Measurements from ENCODE around the gene KAT7.

The KAT7 gene

DNA sequence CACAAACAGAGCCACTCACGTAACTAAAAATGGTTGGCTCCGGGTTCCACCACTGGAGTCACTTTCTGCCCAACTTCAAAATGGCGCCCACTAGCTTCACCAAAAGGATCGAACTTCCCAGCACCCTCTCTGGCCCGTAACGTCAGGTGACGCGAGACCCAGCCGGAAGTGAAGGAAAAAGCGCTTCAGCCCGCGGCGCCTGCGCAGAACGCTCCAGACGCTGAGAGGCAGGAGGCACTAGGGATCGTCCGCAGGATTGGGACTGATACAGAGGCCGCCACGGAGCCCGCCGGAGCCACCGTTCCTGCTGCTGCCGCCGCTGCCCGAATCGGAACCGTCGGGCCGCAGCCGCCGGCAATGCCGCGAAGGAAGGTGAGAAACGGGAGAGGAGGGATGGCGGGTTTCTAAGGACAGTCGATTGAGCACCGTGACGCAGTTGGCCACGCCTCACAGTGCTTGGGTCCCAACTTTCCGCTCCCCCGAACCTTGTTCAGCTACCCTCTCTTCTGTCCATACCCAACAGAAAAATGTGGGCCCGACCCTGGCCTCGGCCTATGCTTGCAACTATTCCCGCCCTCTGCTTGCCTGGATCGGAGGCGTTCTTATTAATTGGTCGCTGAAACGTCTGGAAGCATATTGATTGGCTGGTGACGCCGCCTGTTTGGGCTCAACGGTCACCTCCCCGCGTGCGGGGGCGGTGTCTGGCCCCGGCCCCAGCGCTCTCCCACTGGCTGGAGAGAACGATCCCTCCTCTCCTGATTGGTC, at the start of gene KAT7:
TSS of gene KAT7 (plus strand) at position 204 of the 765 bp plus-strand sequence. CDS start at position 358, 154 bp downstream.
- Histone ChIP-seq H3K4me3 (ENCODE audit: low read depth, low read length) (peak within 1 kb of the TSS; percentile 100), H3K36me3 (replicated peaks) (peaks cover 15% of the 10 kb centered on the region), H3K27ac (peak within 1 kb of the TSS; percentile 96), H3K27me3 (replicated peaks) (no peaks in the 10 kb centered on the region)
- peak; percentile 99 for DNase-seq
- TF ChIP-seq, protein P1, sequence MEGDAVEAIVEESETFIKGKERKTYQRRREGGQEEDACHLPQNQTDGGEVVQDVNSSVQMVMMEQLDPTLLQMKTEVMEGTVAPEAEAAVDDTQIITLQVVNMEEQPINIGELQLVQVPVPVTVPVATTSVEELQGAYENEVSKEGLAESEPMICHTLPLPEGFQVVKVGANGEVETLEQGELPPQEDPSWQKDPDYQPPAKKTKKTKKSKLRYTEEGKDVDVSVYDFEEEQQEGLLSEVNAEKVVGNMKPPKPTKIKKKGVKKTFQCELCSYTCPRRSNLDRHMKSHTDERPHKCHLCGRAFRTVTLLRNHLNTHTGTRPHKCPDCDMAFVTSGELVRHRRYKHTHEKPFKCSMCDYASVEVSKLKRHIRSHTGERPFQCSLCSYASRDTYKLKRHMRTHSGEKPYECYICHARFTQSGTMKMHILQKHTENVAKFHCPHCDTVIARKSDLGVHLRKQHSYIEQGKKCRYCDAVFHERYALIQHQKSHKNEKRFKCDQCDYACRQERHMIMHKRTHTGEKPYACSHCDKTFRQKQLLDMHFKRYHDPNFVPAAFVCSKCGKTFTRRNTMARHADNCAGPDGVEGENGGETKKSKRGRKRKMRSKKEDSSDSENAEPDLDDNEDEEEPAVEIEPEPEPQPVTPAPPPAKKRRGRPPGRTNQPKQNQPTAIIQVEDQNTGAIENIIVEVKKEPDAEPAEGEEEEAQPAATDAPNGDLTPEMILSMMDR (IDR thresholded peaks at IDR 0.05; ENCODE audit: low read depth, low read length, missing control alignments): no peak
- in situ Hi-C loops (cut with HindIII; ENCODE audit: low pct_ligation_motif_present, low sequenced_read_pairs): no loop called here

DNA sequence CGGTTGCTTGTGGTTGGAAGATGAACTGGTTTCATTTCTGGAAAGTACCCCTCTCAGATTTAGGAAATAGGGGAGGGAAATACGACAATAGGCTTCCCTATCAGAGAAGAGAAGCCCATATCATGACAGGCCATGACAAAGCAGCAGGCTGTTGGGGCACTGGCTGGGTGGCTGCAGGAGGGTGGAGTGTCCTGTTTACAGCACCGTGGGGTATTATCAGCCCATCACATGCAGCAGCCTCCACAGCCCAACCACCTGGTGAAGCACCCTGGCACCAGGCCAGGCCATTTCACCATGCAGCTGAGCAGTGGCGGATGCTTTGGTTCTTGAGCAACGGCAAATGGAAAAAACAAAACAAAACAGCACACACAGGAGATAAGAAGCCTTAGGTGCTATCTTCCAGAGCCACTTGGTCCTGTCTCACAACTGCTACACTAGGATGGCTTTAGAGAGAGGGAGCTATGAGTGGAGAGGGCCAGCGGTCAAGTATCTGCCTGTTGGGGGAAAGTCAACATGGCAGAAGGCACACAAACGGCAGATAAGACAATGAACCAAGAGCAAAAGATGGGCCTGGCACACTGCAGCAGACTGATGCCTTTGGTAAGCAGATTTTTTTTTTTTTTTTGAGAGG, 48.7 kb upstream of the KAT7 start:
- H3K36me3 ChIP-seq (replicated peaks): no peaks in the 10 kb centered on the region
- in situ Hi-C loops (cut with HindIII; ENCODE audit: low pct_ligation_motif_present, low sequenced_read_pairs): no loop called here

DNA sequence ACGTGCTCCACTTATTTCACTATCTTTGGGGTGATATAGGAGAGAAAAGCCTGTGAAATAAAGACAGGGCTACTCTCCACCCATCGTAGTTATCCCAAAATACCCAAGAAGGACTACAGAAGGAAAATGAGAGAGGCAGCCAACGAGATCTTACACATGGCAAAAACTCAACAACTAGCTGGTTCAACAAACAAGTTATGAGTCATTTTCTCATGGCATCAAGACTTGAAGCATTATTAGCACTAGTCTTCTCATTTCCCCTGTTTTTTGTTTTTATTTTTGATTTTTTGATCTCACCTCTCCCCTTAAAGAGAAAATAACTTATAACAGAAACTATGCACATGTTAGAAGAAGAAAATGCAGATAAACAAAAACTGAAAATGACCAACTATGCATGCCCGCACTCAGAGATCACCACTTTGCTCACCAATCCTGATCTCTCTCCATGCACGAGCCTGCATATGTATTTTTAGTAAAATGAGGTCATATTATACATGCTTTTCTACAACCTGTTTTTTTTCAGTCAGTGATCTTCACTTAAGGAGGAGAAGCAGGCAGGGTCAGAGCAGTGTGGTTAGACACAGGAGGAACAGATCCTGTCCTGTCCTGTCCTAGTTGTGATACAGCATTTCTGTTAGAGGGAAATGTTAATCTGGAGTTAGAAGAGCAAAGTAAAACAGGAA, 47.3 kb upstream of the KAT7 start:
- Histone ChIP-seq H3K36me3 (replicated peaks) (no peaks in the 10 kb centered on the region), H3K27ac (no peak overlapping the region), H3K4me3 (ENCODE audit: low read depth, low read length) (no peak overlapping the region), H3K27me3 (replicated peaks) (no peaks in the 10 kb centered on the region)
- DNase-seq: no peak
- in situ Hi-C loops (cut with HindIII; ENCODE audit: low pct_ligation_motif_present, low sequenced_read_pairs): no loop called here
- TF ChIP-seq, protein P1 (IDR thresholded peaks at IDR 0.05; ENCODE audit: low read depth, low read length, missing control alignments): no peak

More for the DNA sequence above, 48.7 kb upstream of the KAT7 start:
- H3K27me3 ChIP-seq (replicated peaks): no peaks in the 10 kb centered on the region
- H3K27ac ChIP-seq: no peak overlapping the region
- DNase-seq: no peak
- H3K4me3 ChIP-seq (ENCODE audit: low read depth, low read length): no peak overlapping the region
- TF ChIP-seq, protein P1 (IDR thresholded peaks at IDR 0.05; ENCODE audit: low read depth, low read length, missing control alignments): no peak

DNA sequence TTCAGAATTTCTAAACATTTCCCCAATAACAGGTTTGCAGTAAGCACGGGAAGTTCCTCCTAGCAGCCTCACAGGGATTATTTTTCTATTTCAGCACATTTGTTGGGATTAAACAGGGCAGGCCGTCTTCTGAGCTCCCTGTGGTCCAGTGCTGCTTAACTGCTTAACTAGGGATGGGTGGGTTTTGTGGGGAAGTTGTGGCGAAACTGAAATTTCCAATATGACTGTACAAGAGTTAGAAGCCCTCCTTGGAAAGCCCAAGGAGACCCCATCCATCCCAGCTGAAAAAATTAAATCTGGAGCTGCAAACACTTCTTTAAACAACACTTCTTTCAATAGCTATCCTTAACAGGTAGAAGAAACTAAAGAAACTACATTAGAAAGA, 46.8 kb upstream of the KAT7 start:
- in situ Hi-C loops (cut with HindIII; ENCODE audit: low pct_ligation_motif_present, low sequenced_read_pairs): no loop called here
- Histone ChIP-seq H3K27ac (no peak overlapping the region), H3K4me3 (ENCODE audit: low read depth, low read length) (no peak overlapping the region), H3K27me3 (replicated peaks) (no peaks in the 10 kb centered on the region), H3K36me3 (replicated peaks) (no peaks in the 10 kb centered on the region)
- no peak for DNase-seq
- TF ChIP-seq, protein P1 (IDR thresholded peaks at IDR 0.05; ENCODE audit: low read depth, low read length, missing control alignments): no peak

DNA sequence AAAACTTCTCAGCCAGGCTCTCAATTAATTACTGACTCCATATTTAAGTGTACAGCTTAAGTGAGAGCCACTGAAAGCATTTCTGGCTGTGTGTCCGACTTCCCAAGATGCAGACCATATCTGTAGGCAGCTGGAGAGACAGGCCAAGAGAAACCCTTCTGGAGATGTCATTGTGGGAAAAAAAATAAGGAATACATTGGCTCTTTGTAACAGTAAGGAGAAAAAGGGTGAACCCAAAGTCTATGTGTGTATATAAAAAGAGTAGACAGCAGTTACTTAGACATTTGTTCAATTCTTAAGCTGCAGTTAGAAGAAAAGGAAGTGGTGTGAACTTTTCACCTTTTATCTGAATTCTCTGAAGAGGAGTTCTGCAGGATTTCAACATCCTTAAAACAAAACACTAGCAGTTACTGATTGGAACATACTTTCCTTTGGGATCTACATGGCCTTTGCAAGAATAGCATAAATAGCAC, 46.3 kb upstream of the KAT7 start:
- DNase-seq: no peak
- TF ChIP-seq, protein P1 (IDR thresholded peaks at IDR 0.05; ENCODE audit: low read depth, low read length, missing control alignments): no peak
- Histone ChIP-seq H3K36me3 (replicated peaks) (no peaks in the 10 kb centered on the region), H3K4me3 (ENCODE audit: low read depth, low read length) (no peak overlapping the region), H3K27me3 (replicated peaks) (no peaks in the 10 kb centered on the region), H3K27ac (no peak overlapping the region)
- in situ Hi-C loops (cut with HindIII; ENCODE audit: low pct_ligation_motif_present, low sequenced_read_pairs): no loop called here

Data from brain microvascular endothelial cell (primary cell).